Left kidney (tissue), 2 donors: Measurements from ENCODE around the gene MAS1. TPM values are rescaled to one million over a fixed set of nuclear protein-coding genes. Genes with fewer than 3 reads are reported as not detected.
A peak's percentile ranks its signal among the peaks of the same experiment; 100 is the strongest.
"Not testable (repeated sequence)": the region's sequence is repeated elsewhere in the genome, so short reads cannot be mapped to it uniquely, and the experiment has no call there.

ENCODE experiments used
- DNase-seq: peaks from one replicate; pipeline ENCODE4 v3.0.0-alpha.2; 2013
- polyA plus RNA-seq: library from polyadenylated mRNA; unstranded; fragments of 120-200 nt; gene quantifications from one replicate; pipeline ENCODE4 v1.2.1, GENCODE V29; 2013; ENCODE audit not compliant: insufficient read length

Gene MAS1
- polyA plus RNA-seq, 1 donor = 0.03 TPM

GRCh38 chr6:159919011-159919511, 28.3 kb downstream of the MAS1 start:
- DNase-seq = no peak

DNA sequence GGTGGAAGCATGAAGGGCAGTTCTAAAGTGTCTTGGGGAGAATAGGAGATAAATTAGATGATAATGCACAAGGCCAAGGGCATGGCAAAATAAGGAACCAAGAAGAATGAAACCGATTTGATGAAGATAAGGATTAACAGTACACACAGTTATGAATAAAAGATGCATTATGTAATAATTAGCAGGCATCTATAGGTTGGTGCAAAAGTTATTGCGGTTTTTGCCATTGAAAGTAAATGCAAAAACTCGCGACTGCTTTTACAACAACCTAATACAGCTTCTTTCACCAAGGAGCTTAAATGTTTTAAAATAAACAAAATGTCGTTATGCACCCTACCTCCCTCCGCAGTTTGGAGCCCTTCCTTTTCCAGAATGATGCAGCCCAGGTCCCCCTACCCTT, 29.0 kb downstream of the MAS1 start:
- no peak for DNase-seq

DNA sequence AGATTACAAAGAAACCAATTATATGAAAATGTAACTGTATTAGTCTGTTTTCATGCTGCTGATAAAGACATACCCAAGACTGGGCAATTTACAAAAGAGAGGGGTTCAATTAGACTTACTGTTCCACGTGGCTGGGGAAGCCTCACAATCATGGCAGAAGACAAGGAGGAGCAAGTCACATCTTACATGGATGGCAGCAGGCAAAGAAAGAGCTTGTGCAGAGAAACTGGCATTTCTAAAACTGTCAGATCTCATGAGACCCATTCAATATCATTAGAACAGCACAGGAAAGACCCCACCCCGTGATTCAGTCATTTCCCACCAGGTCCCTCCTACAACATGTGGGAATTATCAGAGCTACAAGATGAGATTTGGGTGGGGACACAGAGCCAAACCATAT, 33.4 kb downstream of the MAS1 start:
- not testable (repeated sequence) for DNase-seq

DNA sequence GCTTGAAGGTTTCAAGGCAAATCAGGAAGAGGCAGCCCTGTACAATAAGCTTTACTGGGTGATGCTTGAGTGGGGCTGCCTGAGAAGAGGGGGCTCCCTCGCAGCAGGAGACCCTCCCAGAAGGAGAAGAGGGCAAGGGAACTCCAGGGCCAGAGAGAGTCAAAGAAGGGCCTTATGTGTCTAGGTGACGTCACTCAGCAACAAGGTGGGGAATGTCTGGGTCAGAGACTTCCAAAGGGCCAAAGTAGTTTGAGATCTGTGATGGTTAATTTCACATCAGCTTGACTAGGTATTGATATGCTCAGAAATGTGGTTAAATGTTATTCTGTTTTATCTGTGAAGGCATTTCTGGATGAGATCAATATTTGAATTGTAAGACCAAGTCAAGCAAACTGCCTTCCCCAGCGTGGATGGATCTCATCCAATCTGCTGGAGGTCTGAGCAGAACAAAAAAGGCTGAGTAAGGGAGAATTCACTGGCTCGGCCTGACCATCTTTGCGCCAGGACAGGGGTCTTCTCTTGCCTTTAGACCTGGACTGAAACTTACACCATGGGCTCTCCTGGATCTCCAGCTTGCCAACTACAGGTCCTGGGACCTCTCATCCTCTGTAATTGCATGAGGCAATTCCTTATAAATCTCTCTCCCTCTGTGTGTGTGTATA, 35.9 kb downstream of the MAS1 start:
- DNase-seq = no peak

- DNase-seq = peak; percentile 27
Observed at GRCh38 chr6:159929819-159930218, 39.0 kb downstream of the MAS1 start.

DNA sequence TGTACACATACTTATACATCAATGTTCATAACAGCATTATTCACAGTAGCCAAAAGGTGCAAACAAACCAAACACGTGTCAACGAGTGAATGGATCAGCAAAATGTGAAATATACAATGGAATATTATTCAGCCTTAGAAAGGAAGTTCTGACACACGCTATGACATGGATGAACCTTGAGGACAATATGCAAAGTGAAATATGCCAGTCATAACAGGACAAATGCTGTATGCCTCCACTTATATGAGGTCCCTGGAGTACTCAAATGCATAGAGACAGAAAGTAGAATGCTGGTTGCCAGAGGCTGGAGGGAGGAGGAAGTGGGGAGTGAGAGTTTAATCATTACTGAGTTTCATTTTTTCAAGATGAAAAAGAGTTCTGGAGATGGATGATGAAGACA, 40.3 kb downstream of the MAS1 start:
- DNase-seq = no peak

- no peak for DNase-seq
Observed at GRCh38 chr6:159931846-159932245, 41.1 kb downstream of the MAS1 start.

DNA sequence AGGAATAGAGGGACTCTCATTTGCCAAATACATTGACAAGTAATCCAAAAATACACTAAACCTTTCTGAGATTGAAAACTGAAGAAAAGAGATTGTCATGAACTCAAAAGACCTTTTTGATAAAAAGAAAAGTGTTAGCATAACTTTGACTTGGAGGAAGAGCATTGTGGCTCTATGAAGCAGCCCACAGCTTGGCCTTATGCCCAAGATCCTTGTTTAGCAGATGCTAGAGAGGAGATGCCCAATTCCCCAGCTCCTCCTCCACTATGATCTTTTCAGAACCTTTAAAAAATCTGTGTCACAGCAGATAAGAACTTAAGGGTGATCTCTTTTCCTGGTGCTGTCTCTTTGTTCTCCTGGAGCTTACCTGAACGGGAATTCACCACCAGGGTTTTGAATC, 42.3 kb downstream of the MAS1 start:
- no peak for DNase-seq

- no peak for DNase-seq
Observed at GRCh38 chr6:159934181-159934580, 43.4 kb downstream of the MAS1 start.

- DNase-seq = no peak
Observed at GRCh38 chr6:159935065-159935464, 44.3 kb downstream of the MAS1 start.

- DNase-seq = no peak
Observed at GRCh38 chr6:159935633-159936032, 44.8 kb downstream of the MAS1 start.

- no peak for DNase-seq
Observed at GRCh38 chr6:159939591-159940016, 48.8 kb downstream of the MAS1 start.

Other genes with a start within 250 kb of the MAS1 start
- gene SOD2, start 197.7 kb upstream of the MAS1 start, polyA plus RNA-seq = 121 TPM
- gene WTAP, start 163.5 kb upstream of the MAS1 start, polyA plus RNA-seq = 154 TPM
- 46.2 TPM for gene ACAT2, start 128.9 kb upstream of the MAS1 start, polyA plus RNA-seq
- 298 TPM for gene TCP1, start 101.4 kb upstream of the MAS1 start, polyA plus RNA-seq
- 55.6 TPM for gene MRPL18, start 100.5 kb upstream of the MAS1 start, polyA plus RNA-seq
- 0.07 TPM for gene PNLDC1, start 90.7 kb upstream of the MAS1 start, polyA plus RNA-seq
- gene IGF2R, start 78.1 kb downstream of the MAS1 start, polyA plus RNA-seq = 77.3 TPM
- gene SLC22A1, start 230.8 kb downstream of the MAS1 start, polyA plus RNA-seq = 1.5 TPM